Measurements from ENCODE around the gene HAND2.

The HAND2 gene

DNA sequence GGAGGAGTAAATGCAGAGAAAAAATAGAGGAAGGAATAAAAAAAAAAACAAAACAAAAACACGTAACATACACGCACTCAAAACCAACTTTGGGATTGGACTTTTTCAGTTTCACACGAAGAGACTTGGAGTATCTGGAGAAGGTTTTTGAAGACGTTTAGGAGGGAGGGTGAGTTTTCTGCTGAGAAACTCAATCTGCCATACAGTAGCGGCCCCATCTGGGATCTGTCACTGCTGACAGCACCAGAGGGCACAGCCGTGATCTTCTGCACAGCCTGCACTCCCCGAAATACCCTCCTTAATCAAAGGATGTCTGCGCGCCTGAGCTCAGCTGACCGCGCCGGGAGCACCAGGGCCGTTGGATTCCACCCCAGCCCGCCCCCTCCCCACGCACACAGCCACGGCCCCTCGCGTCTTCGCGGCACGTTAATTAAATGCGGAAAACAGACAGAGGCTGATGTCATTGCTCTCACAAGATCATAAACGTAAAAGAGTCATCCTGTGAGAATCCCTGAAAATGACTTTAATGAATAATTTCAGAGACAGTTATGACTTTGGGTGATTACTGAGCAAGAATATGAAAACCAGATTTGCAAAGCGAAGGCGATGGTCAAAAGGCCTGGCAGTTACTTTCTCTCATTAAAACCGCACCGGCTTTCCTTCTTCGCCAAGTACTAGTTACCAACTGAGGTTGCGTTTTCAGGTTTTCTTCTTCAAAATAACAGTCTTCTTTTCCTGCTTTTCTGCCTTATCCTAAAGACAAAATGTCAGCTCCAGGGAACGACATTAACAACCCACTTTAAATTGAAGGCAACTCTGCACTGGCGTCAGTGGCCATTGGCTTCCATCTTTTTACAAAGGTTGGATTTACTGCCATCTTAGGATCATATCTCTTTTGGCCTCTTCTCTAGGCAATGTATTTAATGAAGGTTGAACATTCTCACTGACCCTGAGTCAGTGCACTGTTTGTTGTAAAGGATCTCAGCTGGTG lies 10.6 kb downstream of the HAND2 start:
- DNase-seq (ENCODE audit: low spot score) = no peak

DNA sequence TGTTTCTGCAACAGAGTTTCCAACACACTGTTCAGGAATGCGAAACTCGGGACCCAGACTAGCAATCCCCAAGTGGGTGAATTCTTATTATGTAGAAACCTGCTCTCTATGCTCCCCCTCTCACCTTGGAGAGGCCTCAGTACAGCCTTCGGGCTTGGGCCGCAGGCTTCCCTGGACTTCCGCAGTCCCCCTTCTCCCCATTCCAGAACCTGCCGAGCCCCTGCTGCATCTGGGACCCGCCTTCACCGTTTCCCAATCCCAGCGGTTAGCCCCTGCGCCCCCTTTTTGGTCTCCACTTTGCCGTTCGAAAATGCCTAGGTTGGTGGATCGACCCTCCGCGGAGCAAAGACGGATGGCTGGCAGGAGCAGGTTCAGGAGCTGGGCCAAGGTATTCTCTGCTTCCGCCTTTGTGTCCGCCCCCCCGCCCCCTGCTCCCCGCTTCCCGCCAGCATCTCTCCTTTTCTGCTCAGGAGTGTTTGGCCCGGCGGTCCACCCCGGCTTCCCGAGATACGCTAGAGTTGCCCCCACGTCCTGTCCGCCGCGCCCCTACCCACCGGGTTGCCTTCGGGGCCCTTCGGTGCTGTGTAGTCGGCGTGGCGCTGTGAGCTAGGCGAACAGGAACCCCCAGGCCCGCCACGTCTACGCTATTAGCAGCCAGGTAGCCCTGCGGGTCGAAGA lies 11.5 kb downstream of the HAND2 start:
- DNase-seq (ENCODE audit: low spot score) = no peak

DNA sequence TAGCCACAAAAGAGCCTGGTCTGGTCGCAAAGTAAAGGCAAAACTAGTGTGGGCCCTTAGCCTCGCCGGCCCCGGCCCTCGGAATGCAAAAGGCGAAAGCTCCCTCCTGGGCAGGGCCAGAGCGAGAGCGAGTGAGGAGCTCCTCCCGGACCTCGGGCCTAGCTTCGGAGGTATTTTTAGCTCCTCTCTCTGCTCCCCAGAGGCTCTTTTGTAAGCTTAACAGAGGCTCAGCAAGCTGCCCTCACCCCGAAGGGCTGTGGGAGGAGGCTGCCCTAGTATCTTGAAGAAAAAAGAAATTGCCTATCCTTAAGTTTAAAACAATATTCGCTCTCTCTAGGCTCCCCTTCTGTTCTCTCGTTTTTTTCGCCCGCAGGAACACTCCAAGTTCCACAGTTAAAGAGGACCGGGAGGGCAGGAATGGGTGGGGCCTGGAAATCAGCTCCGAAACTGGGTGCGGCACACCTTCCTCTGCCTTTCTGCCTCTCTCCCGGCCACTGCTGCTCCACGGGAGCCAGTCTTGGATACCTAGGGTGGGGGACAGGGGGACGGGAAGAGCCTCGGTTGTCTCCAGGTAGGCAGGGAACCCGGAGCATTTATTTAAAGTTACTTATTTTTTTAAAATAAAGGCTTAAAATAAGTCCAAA lies 12.1 kb downstream of the HAND2 start:
- DNase-seq (ENCODE audit: low spot score) = no peak

DNA sequence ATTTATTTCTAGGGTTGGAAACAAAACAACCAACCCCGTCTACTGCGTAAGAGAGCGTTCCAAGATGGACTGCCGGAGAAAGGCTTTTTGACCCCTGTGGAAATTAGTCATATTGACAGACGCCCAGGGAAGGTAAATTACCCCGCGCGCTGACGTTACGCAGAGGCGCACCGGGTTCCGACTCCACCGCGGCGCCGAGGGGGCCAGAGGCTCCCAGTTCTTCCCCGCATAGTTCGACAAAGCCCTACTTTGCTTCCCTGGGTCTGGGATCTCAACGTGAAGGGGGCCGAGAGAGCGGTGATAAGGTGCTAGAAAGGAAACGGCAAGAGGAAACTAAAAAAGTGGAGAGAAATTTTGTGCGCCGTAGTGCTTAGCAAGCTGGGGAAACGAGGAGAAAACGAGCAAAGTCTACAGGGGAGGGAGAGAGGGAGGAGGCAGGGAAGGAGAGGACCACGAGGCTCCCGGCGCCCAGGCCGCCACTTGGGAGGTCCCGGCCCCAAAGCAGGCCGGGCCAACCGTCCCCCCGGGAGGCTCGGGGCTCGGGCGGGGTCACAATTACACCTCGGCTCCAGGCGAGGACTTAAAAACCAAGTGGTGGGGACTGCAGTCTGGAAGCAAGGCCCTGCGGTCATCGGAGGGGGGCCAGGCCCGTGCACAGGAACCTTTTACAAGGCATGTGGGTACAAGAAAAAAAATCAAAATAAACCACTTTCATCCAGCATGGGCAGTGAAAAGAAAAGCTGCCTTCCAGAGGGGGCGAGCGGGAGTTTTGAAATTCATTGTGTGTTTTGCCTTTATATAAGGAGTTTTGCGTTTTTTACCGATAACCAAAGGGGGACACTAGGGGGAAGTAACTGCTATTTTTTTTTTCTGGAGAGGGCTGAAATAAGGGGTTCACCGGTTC lies 13.2 kb downstream of the HAND2 start:
- no peak for DNase-seq (ENCODE audit: low spot score)

- DNase-seq (ENCODE audit: low spot score) = no peak
Observed at GRCh38 chr4:173515458-173515857, 14.6 kb downstream of the HAND2 start.

DNA sequence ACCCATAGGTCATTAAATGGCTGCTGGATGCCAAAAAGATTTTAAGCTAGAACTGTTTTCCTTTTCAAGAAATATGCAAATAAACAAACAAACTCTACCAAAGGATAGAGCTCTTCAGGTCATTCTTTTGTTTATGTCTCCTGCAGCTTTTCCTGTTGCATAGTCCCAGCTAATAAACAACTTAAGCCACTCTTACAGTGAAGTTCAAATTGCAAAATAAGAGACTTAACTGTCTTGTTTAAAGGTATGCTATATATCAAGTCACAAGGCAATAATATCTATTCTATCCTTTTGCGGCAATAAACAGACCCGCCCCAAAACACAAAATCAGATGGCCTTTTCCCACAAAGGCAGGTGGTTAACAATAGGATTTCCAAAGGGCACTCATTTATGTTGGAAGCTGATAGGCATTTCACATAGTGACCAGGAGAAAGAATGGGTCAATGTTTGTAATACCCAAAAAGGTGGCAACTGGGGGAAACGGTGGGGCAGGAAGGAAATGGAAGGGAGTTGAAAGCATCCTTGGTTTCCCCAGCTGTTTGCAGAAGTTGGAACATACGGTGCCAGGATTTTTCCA lies 15.3 kb downstream of the HAND2 start:
- no peak for DNase-seq (ENCODE audit: low spot score)

DNA sequence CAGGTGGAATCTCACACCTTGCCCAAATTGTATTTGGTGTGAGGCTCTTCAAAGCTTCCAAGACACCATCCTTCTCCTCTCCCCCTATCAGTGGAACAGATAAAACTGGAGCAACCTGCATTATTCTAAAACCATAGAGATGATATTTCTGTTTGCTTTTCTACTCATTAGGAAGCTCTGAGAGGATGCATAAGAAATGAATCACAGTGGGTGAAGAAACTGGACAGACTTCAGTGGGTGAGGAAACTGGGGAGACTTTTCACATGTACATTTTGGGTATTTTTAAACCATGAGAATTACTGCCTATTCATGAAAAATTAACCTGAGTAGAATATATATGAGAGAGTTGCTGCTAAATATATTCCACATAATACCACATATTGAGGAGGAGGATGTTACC lies 16.4 kb downstream of the HAND2 start:
- no peak for DNase-seq (ENCODE audit: low spot score)

- no peak for DNase-seq (ENCODE audit: low spot score)
Observed at GRCh38 chr4:173511787-173512361, 18.2 kb downstream of the HAND2 start.

DNA sequence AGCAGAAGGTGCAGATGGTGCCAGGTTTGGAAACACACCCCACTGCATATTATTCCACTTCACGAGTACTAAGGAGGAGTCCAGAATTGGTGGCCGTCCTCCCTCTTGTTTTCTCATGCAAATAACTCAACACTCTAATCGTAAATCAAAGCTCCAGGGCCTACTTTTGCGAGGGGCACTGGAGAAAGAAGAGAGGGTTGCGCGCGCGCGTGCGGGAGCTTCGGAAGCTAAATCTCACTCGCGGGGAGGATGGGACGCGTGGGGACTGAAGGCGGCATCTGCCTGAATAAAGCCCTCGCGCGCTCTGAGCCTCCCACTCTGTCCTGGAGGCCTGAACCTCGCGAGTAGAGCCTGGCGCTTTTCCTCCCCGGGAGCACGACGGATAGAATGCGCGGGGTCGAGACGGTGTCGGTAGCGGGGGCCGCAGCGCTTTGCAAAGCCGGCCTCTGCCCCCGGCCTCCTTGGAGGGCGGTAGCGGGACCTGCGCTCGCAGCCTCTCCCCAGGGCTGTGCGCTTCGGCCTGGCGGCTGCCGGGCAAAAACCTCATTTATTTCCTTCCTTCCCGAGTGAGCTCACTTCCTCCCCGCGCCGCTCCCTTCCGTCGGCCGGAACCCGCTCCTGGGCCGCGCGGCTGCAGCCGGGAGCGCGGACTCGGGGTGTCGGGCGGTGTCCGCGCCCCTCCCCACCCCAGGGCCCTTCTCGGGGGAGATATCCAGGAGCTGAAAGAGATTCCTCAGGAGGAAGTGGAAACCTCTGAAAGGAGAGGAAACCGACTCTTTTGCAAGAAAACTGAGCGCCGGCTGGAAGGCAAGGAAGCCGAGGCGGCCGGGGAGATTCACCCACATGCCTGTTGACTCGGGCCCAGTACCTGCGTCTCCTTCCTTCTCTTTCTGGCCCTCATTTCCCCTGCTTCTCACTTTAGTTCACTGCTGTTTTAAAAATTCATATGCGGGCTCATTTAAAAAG lies 20.7 kb downstream of the HAND2 start:
- peak; percentile 4 for DNase-seq (ENCODE audit: low spot score)

GRCh38 chr4:173508386-173509035 lies 21.5 kb downstream of the HAND2 start:
- no peak for DNase-seq (ENCODE audit: low spot score)

DNA sequence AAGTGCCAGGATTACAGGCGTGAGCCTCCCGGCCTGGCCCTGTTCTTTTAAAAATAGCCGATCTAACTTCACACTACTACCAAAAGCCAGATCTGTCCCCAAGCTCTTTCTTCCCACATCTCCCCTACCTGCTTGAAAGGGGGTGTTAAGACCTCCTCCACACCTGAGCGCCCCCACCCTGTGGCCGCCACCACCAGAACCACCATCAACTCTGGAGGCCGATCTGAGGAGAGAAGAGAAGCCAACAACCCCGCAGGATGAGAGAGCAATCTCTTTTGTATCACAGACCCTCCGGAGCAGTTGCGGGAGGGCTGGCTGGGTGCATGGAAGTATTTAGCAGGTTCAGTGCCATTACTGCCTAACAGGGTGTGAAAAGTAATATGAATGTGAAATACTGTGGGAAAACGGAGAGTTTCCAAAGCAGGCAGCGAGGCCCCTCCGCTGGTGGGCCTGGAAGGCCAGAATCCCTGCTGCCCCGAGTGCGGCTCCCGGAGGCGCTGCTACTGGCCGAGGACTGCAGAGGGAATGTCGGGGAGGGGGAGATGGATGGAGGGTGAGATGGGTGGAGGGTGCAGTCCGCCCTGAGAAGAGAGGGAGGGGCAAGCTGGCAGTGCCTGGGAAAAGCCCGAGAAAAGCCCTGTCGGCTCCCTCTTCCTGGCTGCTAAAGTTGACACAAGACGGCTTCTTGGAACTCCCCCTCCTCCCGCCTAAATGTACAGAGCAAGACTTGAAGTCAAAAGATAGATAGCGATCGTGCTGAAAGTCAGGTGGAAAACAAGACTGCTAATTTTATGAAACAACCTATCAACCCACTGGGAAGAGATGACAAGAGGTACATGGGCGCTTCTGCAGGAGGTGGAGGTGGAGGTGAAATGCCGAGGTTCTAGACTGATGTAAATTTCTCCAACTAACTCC lies 22.3 kb downstream of the HAND2 start:
- DNase-seq (ENCODE audit: low spot score) = no peak

GRCh38 chr4:173506597-173507211 lies 23.3 kb downstream of the HAND2 start:
- no peak for DNase-seq (ENCODE audit: low spot score)

GRCh38 chr4:173505924-173506518 lies 24.0 kb downstream of the HAND2 start:
- DNase-seq (ENCODE audit: low spot score) = peak; percentile 40

GRCh38 chr4:173504181-173504503 lies 25.9 kb downstream of the HAND2 start:
- no peak for DNase-seq (ENCODE audit: low spot score)

DNA sequence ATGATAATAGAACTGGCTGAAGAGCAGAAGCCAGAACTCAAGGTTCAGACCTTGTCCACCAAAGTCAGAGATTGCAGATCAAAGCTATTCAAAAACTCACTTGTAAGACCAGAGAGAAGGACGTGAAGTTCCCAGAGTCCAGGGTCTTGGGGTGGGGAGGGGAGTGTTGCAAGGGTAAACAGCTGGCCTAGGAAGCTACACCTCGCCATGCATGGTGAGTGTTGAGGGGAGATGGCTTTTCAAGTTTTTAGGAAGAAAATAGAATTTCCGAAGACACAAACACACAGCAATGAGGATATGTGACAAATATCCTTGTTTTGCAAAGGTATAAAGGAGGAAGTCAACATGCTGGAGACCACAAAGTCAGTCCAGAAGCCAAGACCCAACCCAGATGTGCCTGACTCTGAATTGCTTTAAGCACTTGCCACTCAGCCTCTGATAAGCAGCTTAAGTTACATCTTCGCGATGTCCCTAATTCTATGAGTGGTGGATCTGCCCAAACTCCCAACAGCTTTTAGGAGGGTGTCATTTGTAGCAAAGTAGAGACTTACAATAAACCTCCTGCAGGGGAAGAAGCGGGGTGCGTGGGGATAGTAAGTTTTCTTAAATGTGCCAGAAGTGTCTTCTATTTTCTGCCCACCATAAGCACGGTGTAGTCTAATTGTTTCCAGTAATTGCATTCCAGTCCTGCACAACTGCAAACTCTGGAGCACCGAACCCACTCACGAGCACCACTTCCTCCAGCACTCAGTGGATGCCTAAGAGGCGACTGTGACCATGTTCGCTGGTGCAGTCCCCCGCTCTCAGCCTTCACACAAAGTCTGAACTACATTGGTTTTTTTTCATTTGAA lies 26.5 kb downstream of the HAND2 start:
- no peak for DNase-seq (ENCODE audit: low spot score)

GRCh38 chr4:173502282-173502681 lies 27.7 kb downstream of the HAND2 start:
- DNase-seq (ENCODE audit: low spot score) = no peak
